Activated CD4-positive, alpha-beta T cell treated with anti-CD3 and anti-CD28 coated beads for 48 hours (primary cell): ENCODE results near the gene BACE2.
A peak's percentile ranks its signal among the peaks of the same experiment; 100 is the strongest.
"Not testable (repeated sequence)": the region's sequence is repeated elsewhere in the genome, so short reads cannot be mapped to it uniquely, and the experiment has no call there.

Experiments
- DNase-seq: peaks from one replicate; pipeline ENCODE4 v3.0.0-alpha.2; 2020

BACE2 gene

DNA sequence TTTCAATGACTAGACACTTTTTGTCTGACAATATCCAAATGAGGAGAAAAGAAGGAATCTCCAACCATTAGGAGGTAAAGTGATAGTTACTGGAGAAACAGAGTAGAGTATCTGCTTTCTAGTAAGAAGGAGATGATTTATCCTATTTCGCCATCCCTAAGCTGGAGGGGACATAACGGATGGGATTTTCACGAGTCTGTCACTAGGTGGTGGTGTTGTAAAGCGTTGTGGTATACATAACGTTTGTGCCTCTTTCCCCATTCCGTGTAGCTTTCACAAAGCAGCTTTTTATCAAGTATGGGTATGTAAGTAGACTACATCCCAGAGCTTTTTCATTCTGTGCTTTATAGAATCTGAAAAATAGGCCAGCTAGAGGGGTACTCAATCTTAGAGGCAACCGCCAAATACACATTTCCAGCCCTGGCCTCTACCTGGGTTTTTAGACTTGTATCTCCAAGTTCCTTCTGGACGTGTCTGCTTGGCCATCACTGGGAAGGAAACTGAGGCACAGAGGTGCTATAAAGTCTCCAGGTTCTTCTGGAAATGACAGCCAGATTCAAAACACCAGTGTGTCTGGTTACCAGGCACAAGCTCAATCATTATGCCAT lies 115.4 kb downstream of the BACE2 start:
- peak; percentile 51 for DNase-seq

DNA sequence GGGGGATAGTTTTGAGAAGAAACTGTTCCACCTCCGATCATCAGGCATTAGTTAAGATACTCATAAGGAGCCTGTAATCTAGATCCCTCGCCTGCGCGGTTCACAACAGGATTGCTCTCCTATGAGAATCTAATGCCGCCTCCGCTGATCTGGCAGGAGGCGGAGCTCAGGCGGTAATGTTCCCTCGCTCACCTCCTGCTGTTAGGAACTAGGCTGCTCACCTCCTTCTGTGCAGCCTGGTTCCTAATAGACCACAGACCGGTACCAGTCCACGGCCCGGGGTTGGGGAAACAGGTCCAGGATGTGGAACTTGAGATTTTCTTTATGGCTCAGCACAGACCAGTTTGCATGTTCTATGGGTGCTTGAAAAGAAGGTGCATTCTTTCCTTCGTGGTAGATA lies 121.5 kb downstream of the BACE2 start:
- DNase-seq: no peak

DNA sequence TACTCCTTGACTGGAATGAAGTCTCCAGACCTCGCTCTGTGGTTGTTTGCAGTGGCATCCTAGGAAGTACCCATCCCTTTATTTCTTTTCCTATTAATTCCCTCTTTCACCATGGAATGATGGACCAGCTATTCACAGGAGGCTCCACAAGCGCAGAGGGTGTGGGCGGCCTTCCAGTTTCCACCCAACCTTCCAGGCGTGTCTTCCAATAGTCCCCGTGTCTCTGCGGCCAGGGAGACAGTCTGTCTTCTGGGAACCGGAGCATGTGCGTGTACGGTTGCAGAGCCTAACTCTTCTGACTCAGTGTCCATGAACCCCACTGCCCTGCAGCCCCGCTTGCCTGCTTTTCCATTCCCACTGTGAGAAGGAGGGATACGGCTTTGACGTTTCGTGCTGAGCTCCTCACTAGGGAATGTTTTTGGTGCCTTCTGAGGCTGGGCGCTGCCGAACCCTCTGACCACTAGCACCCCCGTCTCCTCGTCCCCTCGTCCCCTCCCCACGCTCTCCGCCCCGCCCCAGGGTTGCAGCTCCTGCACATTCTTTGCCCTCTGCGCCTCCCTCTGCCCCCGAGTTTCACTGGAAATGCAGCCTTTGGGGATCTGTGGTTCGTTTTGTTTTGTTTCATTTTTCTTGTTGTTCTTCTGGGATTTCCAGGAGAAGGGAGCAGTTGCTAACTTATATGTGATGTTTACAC lies 122.3 kb downstream of the BACE2 start:
- no peak for DNase-seq

GRCh38 chr21:41294548-41295231 lies 126.7 kb downstream of the BACE2 start:
- DNase-seq: no peak

GRCh38 chr21:41295721-41296254 lies 127.8 kb downstream of the BACE2 start:
- no peak for DNase-seq

DNA sequence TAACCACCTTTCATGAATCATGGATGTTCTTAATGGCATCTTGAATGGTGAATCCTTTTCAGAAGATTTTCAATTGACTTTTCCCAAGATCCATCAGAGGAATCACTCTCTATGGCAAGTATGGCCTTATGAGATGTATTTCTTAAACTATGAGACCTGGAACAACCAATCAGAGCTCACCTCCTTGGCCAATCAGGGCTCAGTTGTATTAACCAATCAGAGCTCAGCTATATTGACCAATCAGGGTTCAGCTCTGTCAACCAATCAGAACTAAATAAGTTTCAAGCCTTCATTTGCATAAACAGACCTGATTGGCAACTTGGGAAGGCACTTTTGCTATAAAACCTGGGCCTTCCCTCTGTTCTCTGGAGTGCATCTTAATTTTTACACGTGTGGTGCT lies 135.0 kb downstream of the BACE2 start:
- DNase-seq: no peak

DNA sequence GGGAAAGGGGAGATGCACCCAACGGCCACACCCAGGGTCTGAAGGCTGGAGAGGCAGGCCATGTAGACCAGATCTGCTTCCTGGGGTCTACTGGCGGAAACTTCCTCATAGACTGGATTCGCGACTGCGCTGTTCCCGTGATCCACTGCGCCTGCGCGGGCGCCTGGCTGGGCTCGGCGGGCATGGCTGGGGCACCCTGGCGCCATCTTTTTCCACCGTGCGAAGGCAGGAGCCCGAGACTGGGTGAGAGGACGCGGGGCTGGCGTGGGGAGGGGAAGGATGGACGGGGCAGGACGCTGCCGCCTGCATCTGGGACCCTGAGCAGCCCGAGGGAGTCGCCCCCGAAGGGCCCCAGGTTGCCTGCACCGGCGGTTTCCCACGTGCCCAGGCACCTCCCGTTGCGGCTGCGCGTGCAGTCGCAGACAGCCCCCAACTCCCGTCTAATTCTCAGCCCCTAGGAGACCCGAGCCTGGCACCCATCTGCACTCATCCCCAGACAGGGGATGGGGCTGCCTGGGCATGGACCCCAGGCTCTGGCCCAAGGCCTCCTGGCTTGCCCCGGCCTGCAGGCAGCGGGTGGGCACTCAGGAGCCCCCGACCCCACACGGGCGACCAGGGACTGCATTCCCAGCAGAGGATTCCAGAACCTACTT lies 136.2 kb downstream of the BACE2 start:
- DNase-seq: no peak

DNA sequence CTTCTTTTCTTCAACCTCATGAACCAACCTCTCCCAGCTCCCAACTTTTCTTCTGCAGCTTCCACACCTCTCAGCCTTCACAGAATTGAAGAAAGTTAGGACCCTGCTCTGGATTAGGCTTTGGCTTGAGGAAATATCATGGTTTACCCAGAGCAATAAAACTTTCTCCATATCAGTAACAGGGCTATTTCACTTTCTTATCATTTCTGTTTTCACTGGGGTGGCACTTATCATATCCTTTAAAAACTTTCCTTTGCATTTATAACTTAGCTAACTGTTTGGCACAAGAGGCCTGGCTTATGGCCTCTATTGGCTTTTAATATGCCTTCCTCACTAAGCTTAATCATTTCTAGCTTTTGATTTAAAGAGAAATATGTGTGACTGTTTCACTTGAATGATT lies 139.3 kb downstream of the BACE2 start:
- no peak for DNase-seq

DNA sequence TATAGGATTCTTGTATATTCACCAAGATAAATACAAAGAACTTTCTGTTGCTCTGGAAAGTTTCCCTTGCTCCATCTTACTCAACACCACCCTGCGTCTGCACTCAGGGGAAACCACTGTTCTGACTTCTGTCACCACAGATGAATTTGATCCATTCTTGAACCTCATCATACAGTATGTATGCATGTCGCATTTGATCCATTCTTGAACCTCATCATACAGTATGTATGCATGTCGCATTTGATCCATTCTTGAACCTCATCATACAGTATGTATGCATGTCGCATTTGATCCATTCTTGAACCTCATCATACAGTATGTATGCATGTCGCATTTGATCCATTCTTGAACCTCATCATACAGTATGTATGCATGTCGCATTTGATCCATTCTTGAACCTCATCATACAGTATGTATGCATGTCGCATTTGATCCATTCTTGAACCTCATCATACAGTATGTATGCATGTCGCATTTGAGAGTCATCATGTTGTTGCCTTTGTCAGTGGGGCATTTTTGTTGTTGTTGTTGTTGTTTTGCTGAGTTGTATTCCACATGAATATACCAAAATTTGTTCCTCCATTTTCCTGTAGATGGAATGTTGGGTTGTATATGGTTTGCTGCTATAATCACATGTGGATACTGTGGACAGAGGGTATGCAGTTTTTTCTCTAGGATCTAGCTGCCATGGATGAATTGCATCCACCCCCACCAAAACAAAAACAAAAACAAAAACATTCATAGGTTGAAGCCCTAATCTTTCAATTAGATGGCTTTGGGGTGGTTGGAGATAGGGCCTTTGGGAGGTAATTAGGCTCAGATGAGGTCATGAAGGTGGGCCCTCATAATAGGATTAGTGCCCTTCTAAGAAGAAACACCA lies 145.6 kb downstream of the BACE2 start:
- not testable (repeated sequence) for DNase-seq

- DNase-seq: no peak
These were observed 147.8 kb downstream of the BACE2 start for GRCh38 chr21:41315726-41316125.

- no peak for DNase-seq
These were observed 148.5 kb downstream of the BACE2 start, which contains the start of gene FAM3B for GRCh38 chr21:41316200-41317062. FAM3B (plus strand) TSS chr21:41316801; CDS start chr21:41316880, 79 bp downstream.

DNA sequence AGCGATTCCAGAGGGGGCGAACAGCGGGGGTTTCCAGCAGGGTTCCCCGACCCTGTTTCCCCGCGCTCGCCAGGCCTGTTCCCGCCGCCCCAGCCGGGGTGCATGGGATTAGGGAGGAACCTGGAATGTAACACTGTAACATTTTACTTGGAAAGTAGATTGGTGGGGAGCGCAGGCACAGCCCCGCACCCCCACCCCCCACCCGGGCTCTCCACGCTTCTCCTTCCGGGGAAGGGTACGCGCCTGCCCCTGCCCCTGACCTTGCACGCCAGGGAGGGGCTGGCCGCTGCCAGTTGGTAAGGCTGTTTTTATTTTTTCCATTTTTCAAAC lies 149.1 kb downstream of the BACE2 start:
- DNase-seq: no peak

- DNase-seq: no peak
These were observed 149.5 kb downstream of the BACE2 start for GRCh38 chr21:41317458-41317857.

DNA sequence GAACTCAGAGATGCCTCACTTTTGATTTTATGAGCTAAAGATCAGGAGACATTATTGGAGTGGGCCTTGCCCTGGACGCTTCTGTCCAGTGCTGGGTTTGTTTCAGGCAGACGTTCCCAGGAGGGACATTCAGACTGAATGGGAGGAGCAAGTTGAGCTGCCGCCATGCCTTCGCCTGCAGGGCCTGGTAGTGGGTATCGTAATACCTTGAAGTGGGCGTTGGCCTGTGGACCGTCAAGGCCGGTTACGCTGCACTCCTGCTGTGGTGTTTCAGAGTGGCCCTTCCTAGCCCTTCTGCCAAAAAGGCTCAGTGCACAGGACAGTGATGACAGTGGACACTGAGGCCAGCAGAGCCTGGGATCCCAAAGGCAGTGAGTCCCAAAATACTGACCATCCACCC lies 150.3 kb downstream of the BACE2 start:
- no peak for DNase-seq

DNA sequence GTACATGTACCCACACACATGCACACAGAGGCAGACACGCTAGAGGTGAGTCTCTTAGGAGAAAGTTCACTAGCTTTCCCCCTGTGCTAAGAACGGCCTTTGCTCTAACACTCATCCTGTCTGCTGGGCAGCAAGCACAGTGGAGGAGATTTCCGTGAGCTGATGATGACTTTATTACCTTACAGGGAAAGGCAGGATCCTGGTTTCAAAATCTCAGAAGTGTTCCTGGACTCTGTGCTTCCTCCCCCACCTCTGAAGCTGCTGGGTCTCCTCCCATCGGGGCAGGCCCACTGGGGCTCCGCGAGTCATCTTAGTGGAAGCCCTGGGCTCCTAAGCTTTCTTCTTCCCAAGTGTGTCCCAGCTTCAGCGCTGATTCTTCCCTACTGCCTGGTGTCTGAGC lies 151.3 kb downstream of the BACE2 start:
- DNase-seq: no peak

DNA sequence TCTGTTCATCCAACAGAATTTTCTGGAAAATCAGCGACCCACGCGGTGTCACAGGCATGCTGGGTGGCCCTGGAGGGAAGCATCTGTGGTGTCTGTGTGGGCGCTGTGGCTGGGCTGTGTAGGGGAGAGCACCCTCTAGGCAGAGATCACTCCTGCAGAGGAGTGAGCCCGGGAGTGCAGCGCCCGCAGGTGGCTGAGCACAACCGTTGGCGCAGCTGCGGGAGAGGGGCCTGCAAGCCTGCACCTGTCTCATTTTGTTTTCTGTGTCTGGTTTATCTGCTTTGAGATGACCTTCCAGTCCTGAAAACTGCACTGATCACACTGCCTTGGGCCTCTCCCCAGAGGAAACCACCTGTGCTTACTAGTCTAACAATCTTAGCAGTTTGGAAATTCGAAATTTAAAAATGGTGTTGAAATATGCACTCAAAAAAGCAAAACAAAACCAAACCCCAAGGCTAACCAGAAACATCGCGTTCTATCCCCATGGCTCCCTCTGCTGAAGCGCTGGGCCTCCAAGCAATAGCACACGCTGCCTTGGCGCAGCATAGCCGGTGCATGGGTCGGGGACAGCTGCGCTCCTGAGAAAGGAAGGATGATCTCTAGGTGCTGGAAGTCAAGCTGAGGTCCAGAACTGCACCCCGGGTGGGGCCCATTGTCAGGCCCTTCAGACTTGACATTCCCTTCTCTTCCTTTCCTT lies 153.4 kb downstream of the BACE2 start:
- DNase-seq: peak; percentile 18

DNA sequence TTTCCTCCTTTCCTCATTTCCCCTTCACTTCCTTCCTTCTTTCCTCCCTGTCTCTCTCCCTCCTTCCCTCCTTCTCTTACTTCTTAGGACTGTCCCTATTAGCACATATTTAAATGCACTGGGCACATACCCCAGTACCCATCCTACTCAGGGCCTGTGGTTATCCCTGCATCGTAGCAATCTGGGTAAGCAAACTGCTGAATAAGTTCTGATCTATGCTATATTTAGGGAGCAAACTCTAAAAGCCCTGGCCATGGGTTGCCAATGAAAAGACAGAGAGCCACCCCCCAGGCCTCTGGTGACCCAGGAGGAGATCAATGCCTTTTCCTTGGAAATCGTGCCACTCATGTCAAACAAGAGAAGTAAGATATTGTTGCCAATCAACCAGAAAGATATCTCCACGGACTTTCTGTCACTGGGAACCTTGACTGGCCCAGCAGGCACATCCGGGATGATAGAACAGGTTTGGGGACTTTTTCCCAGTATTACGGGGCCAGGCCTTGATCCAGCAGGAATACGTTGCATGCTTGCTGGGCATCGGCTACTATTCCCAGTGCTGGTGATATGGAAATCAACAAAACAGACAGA lies 154.0 kb downstream of the BACE2 start:
- DNase-seq: no peak

DNA sequence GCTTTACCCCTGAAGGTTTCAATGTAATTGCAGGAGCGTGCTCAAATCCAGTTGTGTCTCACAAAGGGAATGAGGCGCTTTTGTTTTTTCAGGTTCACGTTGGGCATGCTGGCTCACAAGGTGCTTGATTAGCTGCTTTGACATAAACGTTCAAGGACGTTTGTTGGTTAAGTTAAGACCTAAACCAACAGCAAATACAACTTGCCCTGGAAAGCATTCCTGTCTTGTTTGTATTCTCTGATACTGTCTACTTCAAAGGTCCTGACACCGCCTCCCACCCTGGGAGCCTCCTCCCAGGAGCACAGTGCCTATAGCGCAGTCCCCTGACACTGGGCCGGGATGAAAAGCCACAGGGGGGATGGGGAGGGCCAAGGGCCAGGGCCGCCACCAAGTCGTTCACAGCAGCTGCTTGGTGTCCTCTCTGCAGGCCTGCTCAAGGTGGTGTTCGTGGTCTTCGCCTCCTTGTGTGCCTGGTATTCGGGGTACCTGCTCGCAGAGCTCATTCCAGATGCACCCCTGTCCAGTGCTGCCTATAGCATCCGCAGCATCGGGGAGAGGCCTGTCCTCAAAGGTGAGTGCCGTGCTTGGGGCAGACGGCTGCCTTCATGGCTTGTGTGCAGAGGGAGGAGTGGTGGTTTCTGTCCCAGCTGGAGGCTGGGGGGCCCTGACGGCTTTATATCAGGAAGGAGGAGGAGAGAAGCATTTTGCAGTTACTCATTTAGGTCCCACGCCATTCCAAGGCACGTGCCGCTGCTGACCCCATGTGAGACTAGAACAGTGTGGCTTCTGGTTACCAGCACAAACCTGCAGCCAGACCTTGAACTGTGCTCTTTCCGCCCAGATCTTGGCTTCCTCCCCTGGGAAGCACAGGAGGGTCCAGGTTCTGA lies 154.8 kb downstream of the BACE2 start:
- DNase-seq: no peak

GRCh38 chr21:41325138-41325912 lies 157.4 kb downstream of the BACE2 start:
- no peak for DNase-seq
